Measurements from ENCODE around the gene ARHGAP35.

Gene ARHGAP35

GRCh38 chr19:46903458-46903857, 42.7 kb downstream of the ARHGAP35 start:
- no peak overlapping the region for H3K4me3 ChIP-seq (ENCODE audit: low read depth, low read length)
- DNase-seq (ENCODE audit: low read depth, low spot score), result no peak
- TF ChIP-seq, protein P1, sequence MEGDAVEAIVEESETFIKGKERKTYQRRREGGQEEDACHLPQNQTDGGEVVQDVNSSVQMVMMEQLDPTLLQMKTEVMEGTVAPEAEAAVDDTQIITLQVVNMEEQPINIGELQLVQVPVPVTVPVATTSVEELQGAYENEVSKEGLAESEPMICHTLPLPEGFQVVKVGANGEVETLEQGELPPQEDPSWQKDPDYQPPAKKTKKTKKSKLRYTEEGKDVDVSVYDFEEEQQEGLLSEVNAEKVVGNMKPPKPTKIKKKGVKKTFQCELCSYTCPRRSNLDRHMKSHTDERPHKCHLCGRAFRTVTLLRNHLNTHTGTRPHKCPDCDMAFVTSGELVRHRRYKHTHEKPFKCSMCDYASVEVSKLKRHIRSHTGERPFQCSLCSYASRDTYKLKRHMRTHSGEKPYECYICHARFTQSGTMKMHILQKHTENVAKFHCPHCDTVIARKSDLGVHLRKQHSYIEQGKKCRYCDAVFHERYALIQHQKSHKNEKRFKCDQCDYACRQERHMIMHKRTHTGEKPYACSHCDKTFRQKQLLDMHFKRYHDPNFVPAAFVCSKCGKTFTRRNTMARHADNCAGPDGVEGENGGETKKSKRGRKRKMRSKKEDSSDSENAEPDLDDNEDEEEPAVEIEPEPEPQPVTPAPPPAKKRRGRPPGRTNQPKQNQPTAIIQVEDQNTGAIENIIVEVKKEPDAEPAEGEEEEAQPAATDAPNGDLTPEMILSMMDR (IDR thresholded peaks at IDR 0.05; ENCODE audit: low read depth, low read length), result no peak
- in situ Hi-C loops (cut with HindIII; ENCODE audit: low sequenced_read_pairs), result no loop called here

DNA sequence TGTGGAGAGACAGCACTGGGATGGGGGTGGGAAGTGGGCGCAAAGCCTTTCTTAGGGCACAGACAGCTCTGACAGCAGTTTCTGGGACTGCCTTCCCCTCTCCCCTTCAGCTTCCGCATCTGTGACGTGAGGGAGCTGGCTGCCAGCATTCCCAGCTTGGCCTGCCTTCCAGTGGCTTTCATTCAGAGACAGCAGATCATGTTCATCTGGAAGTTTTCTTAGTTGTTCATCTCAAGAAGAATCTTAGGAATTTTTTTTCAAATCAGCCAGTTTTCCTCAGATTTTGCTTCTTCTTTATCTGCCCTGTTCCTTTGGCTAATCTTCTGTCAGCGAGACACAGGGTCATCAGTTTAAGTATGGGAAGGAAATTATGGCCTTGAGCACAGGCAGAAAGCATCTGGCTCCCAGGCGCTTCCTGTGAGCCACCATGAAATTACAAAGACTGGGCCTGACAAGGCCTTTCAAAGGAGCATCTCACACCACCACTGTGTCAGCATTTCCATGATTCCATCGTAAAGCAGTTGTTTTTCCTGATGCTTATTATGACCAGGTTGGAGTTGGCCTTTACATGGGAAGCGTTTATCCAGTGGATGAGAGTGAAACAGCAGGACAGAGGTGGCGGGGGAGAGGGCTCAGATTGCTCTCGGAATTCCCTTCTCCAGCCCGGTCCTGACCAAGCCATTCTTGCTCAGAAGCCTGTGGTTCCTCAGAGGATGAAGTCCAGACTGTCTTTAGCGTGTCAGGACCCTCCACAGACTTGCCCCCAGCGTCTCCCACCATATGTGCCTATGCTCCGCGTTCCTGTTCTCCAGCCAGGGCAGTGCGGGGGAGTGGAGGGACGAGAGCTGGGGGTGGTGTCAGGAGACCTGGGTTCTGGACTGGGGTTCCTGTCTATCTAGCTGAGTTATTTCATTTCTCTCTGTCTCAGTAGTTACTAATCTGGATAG, 43.6 kb downstream of the ARHGAP35 start:
- in situ Hi-C loops (cut with HindIII; ENCODE audit: low sequenced_read_pairs), result no loop called here
- DNase-seq (ENCODE audit: low read depth, low spot score), result peak; percentile 58
- TF ChIP-seq, protein P1 (IDR thresholded peaks at IDR 0.05; ENCODE audit: low read depth, low read length), result no peak
- H3K4me3 ChIP-seq (ENCODE audit: low read depth, low read length), result no peak overlapping the region

DNA sequence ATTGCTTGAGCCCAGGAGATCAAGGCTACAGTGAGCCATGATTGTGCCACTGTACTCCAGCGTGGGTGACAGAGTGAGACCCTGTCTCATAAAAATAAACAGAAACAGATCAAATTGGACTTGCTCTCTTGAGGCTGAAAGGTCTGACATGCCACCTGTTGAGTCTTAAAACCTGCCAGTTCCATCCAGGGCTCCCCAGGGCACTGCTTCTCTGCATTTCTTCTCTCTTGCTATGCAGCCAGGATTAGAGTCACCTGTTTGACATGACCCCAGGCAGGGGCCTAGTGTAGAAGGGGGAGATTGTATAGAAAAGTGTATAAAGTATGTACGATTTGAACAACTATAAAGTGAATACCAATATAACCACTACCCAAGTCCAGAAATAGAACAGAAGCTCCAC, 45.4 kb downstream of the ARHGAP35 start:
- no peak overlapping the region for H3K4me3 ChIP-seq (ENCODE audit: low read depth, low read length)
- TF ChIP-seq, protein P1 (IDR thresholded peaks at IDR 0.05; ENCODE audit: low read depth, low read length), result no peak
- no peak for DNase-seq (ENCODE audit: low read depth, low spot score)
- in situ Hi-C loops (cut with HindIII; ENCODE audit: low sequenced_read_pairs), result no loop called here

DNA sequence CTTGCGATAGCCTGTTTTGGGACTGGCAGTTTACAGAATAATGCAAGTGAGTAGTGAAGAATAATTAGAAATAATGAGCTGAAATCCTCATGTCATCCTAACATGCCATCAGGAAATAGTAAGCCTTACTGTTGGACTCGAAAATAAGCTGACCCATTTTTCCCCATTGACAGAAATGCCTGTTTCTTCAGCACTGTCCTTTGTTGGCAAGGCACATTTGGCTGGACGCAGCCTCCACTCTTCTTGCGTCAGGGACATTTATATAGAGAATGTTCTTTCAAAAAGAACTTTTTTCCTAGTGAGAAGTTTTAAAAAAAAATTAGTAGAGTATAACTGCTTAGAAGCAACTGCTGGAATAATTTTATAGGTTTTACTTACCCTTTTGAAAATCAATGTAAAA, 47.1 kb downstream of the ARHGAP35 start:
- H3K4me3 ChIP-seq (ENCODE audit: low read depth, low read length), result no peak overlapping the region
- TF ChIP-seq, protein P1 (IDR thresholded peaks at IDR 0.05; ENCODE audit: low read depth, low read length), result no peak
- no peak for DNase-seq (ENCODE audit: low read depth, low spot score)
- in situ Hi-C loops (cut with HindIII; ENCODE audit: low sequenced_read_pairs), result no loop called here

DNA sequence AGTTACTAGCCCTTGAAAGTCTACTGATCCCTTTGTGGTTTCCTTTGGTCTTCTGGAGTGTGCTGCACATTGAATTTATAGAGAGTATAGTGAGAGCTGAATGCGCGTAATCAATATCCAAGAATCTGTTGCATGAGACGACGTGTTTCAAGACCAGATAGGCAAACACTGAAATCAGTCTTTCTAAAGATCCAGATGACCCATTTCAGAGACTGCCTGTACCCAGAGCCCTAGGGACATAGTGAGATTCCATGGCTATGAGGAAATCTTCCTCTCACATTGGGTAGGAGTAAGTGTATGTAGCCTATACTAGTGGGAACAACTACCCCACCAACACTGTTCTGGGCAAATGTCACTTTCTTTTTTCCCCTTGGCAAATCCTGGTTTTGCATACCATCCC, 48.6 kb downstream of the ARHGAP35 start:
- no peak overlapping the region for H3K4me3 ChIP-seq (ENCODE audit: low read depth, low read length)
- in situ Hi-C loops (cut with HindIII; ENCODE audit: low sequenced_read_pairs), result no loop called here
- TF ChIP-seq, protein P1 (IDR thresholded peaks at IDR 0.05; ENCODE audit: low read depth, low read length), result no peak
- no peak for DNase-seq (ENCODE audit: low read depth, low spot score)

All from astrocyte of the spinal cord (primary cell).